Lung (tissue), 12 donors: Measurements from ENCODE around the gene ZFP37. TPM values are rescaled to one million over a fixed set of nuclear protein-coding genes. Genes with fewer than 3 reads are reported as not detected.

Experiments
- ATAC-seq: fragments of 200-7000 bp; cut with Tn5 transposase; one replicate; pipeline ENCODE4 v1.9.1; 2020; ENCODE audit warnings: moderate number of reproducible peaks; ENCODE audit not compliant: insufficient read depth, low FRiP score
- DNase-seq, 3 donors: peaks; one replicate each; pipeline ENCODE4 v3.0.0-alpha.2; 2013 to 2017
- H3K27ac ChIP-seq, 2 donors: one replicate each; pipeline ENCODE4 v1.5.1; 2013; ENCODE audit warnings: mild to moderate bottlenecking in 2 of 2, moderate library complexity in 2 of 2, control low read depth in 1 of 2, inconsistent platforms in 1 of 2, low read depth in 1 of 2, low read length in 1 of 2
- H3K27me3 ChIP-seq, 3 donors: one replicate each; pipeline ENCODE4 v1.5.1; 2013; ENCODE audit warnings: low read length in 2 of 3; ENCODE audit not compliant: control insufficient read depth in 3 of 3, insufficient read depth in 3 of 3
- H3K36me3 ChIP-seq, 4 donors: one replicate each; pipeline ENCODE4 v1.5.1; 2013; ENCODE audit warnings: low read length in 4 of 4, mild to moderate bottlenecking in 1 of 4, moderate library complexity in 1 of 4; ENCODE audit not compliant: control insufficient read depth in 4 of 4, insufficient read depth in 4 of 4
- H3K4me1 ChIP-seq, 5 donors: one replicate each; pipeline ENCODE4 v1.5.1; 2013; ENCODE audit warnings: low read length in 5 of 5, mild to moderate bottlenecking in 2 of 5, moderate library complexity in 1 of 5; ENCODE audit not compliant: control insufficient read depth in 5 of 5, insufficient read depth in 5 of 5
- H3K4me3 ChIP-seq: one replicate; pipeline ENCODE4 v1.5.1; 2013; ENCODE audit warnings: mild to moderate bottlenecking, control low read depth, moderate library complexity
- H3K9ac ChIP-seq, 2 donors: one replicate each; pipeline ENCODE4 v1.5.1; 2013; ENCODE audit warnings: low read length in 2 of 2, control low read depth in 1 of 2; ENCODE audit not compliant: insufficient read depth in 1 of 2
- H3K9me3 ChIP-seq, 4 donors: one replicate each; pipeline ENCODE4 v1.5.1; 2013; ENCODE audit warnings: low read length in 3 of 4, mild to moderate bottlenecking in 1 of 4, moderate library complexity in 1 of 4; ENCODE audit not compliant: control insufficient read depth in 4 of 4, insufficient read depth in 3 of 4
- WGBS, 2 donors: extraction: QIAGEN DNeasy Blood & Tissue Kit; methylation state at CpG; one replicate each; pipeline ENCODE4 v1.1.7; 2013; 5-methylcytosine and 5-hydroxymethylcytosine counted together
- polyA plus RNA-seq, 2 donors: library from polyadenylated mRNA; stranded (reverse); fragments of 200-250 nt; gene quantifications; one replicate each; pipeline ENCODE4 v1.2.1, GENCODE V29; 2013
- total RNA-seq, 2 donors: library from RNA; depleted of rRNA in 1 of 2; stranded (reverse); fragments of >200 nt in 1 of 2; gene quantifications; one replicate each; pipeline ENCODE4 v1.2.1, GENCODE V29; 2014 to 2021
- TF ChIP-seq, protein P1 (sequence below): IDR thresholded peaks from 2 replicates; pipeline ENCODE4 v1.5.1; 2012; ENCODE audit warnings: mild to moderate bottlenecking; ENCODE audit errors: control extremely low read depth, extremely low read depth
- donor health status: control.
- donor health status: control.
- donor health status: Bipolar disorder and iron deficiency.
- donor health status: healthy.
- donor health status: DM: yes; HTN: yes; CAD: no.

ZFP37 gene
- total and polyA plus RNA-seq, 4 donors = 0.43 to 8.6 (median 1.7) TPM

DNA sequence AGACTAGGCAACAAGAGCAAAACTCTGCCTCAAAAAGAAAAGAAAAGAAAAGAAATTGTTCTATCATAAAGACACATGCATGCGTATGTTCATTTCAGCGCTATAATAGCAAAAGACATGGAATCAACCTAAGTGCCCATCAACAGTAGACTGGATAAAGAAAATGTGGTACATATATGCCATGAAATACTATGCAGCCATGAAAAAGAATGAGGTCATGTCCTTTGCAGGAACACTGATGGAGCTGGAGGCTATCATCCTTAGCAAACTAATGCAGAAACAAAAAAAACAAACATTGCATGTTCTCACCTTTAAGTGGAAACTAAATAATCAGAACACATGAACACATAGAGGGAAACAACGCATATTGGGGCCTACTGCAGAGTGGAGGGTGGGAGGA lies 38.3 kb downstream of the ZFP37 start:
- ATAC-seq = no peak
- WGBS, 2 donors = 94 to 95% methylated on average over 3 of the region's 3 CpGs
- H3K9ac ChIP-seq = no peak overlapping the region
- H3K4me1 ChIP-seq = no peaks in the 10 kb centered on the region
- H3K27me3 ChIP-seq = no peaks in the 10 kb centered on the region
- H3K27ac ChIP-seq = no peak overlapping the region
- TF ChIP-seq, protein P1, sequence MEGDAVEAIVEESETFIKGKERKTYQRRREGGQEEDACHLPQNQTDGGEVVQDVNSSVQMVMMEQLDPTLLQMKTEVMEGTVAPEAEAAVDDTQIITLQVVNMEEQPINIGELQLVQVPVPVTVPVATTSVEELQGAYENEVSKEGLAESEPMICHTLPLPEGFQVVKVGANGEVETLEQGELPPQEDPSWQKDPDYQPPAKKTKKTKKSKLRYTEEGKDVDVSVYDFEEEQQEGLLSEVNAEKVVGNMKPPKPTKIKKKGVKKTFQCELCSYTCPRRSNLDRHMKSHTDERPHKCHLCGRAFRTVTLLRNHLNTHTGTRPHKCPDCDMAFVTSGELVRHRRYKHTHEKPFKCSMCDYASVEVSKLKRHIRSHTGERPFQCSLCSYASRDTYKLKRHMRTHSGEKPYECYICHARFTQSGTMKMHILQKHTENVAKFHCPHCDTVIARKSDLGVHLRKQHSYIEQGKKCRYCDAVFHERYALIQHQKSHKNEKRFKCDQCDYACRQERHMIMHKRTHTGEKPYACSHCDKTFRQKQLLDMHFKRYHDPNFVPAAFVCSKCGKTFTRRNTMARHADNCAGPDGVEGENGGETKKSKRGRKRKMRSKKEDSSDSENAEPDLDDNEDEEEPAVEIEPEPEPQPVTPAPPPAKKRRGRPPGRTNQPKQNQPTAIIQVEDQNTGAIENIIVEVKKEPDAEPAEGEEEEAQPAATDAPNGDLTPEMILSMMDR = no peak
- no peaks in the 10 kb centered on the region for H3K36me3 ChIP-seq
- no peak for DNase-seq
- peaks cover 0 to 12% (median 11%) of the 10 kb centered on the region in 4 donors for H3K9me3 ChIP-seq
- no peak overlapping the region for H3K4me3 ChIP-seq

DNA sequence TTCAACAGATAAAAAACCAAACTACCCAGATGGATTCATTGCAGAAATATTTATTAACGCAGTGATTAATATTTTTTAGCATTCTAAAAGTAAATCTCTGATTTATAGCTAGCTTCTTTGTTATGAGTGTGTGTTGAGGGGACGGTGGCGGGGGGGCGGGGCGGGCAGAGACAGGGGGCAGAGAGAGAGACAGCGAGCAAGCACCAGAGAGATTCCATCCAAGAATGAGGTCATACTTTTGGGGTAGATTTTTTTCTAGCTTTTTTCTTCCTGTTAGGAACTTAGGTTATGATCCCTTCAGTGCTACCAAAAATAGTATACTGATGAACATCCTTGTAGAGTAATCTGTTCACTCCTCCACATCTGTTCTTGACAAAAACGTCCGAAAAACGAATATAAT lies 44.0 kb downstream of the ZFP37 start:
- Histone ChIP-seq H3K4me1 (peaks cover 0 to 3% (median 0%) of the 10 kb centered on the region in 5 donors), H3K9ac (no peak overlapping the region), H3K27me3 (no peaks in the 10 kb centered on the region), H3K36me3 (peaks cover 0 to 4% (median 0%) of the 10 kb centered on the region in 4 donors), H3K4me3 (no peak overlapping the region), H3K27ac (no peak overlapping the region), H3K9me3 (peaks cover 0 to 13% (median 3%) of the 10 kb centered on the region in 4 donors)
- ATAC-seq (no peak), DNase-seq (peak; percentile 15 to 46 (median 45))
- 30 to 38% methylated on average over 9 of the region's 9 CpGs for WGBS, 2 donors
- TF ChIP-seq, protein P1 = no peak

DNA sequence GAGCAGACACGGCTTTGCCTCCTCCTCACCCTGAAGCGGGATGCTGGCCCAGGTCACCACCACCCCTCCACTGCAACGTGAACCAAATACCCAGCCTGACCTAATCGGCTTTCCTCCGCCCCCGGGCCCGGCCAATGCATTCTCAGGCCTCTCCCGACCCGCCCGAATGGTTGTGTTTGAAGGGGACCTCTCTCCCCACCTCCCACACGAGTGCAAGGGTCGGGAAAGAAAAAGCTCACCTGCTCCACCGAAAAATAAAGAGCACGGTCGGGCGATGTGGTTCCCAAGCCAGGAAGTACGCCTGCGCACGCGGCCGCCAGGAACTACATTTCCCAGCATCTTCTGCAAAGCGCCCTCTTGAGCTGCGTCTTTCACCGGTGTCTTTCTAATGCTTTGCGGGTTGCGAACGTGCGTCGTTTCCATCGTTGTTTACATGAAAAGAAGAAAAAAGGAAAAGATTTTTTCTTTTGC lies 44.6 kb downstream of the ZFP37 start, which contains the start of gene ZNF883:
TSS of gene ZNF883 (minus strand) at position 282 of the 471 bp plus-strand sequence.
- peak; percentile 86 to 93 (median 90) for DNase-seq
- Histone ChIP-seq H3K27me3 (no peaks in the 10 kb centered on the region), H3K36me3 (peaks cover 0 to 7% (median 0%) of the 10 kb centered on the region in 4 donors), H3K4me1 (peaks cover 0 to 3% (median 0%) of the 10 kb centered on the region in 5 donors), H3K9me3 (peaks cover 0 to 13% (median 5%) of the 10 kb centered on the region in 4 donors), H3K27ac (no peak within 1 kb of the TSS), H3K9ac (peak within 1 kb of the TSS in 1 of 2 donors; percentile 74), H3K4me3 (no peak within 1 kb of the TSS)
- 4 to 5% methylated on average over 30 of the region's 30 CpGs for WGBS, 2 donors
- TF ChIP-seq, protein P1 = no peak
- ATAC-seq = no peak

DNA sequence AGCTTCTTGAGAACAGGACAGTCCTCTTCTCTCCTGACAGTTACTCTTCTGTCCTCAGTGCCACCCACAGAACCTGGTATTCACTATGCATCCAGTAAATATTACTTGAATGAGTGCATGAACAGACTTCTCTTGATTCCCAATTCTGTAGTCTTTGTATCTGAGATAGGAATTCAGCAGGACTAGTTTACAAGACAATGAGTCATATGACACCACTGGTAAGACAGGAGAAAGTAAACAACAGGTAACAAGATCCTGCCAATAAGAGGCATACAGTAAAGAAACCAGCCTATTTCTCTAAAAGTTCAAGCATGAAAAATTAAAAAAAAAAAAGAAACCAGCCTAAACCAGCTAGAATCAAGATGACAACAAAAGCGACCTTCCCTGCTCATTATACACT lies 50.7 kb downstream of the ZFP37 start:
- Histone ChIP-seq H3K9ac (no peak overlapping the region), H3K27me3 (no peaks in the 10 kb centered on the region), H3K4me3 (no peak overlapping the region), H3K36me3 (peaks cover 0 to 12% (median 2%) of the 10 kb centered on the region in 4 donors), H3K9me3 (peaks cover 4 to 26% (median 10%) of the 10 kb centered on the region in 4 donors), H3K27ac (no peak overlapping the region), H3K4me1 (no peaks in the 10 kb centered on the region)
- WGBS, 2 donors = 70 to 74% methylated on average over 1 of the region's 1 CpG
- DNase-seq (no peak), ATAC-seq (no peak)
- TF ChIP-seq, protein P1 = no peak
